ENCODE data around the gene SOX9.

The SOX9 gene

DNA sequence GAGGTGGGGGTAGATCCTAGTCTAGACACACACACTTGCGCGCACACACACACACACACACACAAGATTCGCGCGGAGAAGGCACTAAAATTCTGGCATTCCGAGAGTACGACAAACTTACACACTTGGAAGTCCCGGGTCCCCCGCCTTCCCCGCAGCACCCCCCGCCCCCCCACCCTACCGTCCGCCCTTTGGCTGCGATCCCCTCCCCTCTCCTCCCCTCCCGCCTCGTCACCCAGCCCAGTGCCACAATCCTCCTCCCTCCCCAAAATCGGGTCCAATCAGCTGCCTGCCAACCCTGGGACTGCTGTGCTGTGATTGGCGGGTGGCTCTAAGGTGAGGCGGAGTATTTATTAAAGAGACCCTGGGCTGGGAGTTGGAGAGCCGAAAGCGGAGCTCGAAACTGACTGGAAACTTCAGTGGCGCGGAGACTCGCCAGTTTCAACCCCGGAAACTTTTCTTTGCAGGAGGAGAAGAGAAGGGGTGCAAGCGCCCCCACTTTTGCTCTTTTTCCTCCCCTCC lies at the start of gene SOX9:
Gene SOX9 (plus strand): TSS at position 379 of the 522 bp plus-strand sequence. CDS start 372 bp downstream, outside the sequence.
- peak; percentile 96 for DNase-seq (ENCODE audit: low spot score)

DNA sequence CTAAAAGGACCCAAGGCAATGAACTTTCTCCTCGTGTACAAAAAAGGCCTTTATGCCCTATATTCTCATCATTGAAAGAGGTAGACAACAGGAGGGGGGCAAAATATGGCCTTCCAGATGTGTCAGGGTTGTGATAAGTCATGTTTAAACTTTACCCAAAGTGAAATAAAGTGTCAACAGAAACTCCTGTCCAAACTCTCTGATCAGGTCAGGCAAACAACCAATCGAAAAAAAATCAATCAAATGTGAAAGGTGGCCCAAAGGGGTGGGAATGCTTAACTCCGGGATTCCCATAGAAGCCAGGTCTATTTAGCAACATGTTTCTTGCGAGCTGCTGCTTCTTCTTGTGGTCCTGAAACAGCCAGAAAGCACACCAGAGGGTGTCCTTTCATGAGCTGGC lies 49.5 kb upstream of the SOX9 start:
- DNase-seq (ENCODE audit: low spot score), result no peak

DNA sequence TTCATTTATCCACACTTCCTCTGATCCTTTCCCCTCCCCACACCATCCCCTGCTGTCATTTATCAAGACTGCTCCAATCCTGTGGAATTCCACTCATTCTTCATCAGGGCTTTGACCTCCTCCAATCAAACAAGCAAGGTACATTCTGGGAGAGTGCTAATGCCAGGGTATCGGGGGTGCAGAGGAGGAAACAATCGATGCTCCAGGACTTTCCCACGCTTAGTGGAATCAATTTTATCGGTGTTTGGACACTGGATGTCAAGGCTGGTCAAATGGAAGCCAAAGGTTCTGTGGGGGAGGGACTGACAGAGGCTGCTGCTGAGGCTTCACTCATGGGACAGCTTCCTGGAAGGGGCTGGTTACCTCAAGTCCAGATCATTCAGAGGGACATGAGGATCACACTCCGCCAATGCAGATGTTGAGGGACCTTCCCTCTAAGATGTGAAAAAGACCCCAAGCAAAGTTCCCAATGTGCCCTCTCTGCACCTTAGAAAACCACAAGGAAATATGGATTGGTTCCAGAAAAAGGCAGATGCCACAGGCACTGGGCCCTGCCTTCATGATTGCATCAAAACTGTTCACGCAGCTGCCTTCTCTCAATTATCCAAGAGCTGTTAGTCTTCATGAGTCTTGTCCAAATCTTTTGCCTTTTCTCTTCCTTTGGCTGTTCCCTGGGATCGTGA lies 44.7 kb upstream of the SOX9 start:
- no peak for DNase-seq (ENCODE audit: low spot score)

DNA sequence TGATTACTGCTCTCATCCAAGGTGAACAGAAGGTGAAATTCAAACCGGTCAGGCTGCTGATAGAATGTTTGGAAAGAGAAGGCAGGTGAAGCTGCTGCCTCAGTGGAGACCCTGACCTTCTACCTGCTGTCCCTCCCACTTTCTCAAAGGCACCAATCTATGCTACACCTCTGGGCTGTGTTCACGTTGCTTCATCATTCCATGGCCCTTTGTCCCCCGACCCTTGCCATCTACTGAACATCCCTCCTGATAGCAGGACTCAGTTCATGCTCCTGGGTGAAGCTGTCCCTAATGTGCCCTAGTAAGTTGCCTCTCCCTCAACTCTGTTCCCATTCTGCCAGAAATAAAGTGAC lies 44.2 kb upstream of the SOX9 start:
- DNase-seq (ENCODE audit: low spot score), result no peak

DNA sequence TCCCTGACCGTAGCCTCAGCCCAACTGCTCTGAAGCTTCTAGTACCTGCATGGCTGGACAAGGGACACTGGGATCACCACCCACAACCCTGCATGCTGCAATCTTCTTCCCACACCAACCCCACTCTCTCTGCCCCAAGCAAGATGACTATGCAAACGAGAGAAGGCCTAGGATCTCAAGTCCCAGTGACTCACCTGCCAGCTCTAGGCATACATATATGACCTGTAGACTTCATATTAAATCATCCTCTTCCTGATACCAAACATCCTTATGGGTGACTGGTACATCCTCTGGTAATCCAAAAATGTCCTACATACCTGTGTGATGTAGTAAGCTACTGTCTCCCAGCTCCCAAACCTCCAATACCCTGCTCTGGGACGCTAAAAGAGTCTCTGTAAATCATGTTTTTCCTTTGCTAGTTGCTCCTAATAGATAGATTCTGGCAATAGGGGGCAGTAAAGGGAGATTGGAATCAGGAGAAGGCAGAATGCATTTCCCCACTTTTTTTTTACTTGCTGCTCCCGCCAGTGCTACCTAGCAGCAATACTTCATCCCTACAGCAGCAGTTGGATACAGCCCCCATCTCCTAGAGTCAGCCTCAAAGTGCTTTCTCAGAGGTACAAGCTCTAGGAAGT lies 43.4 kb upstream of the SOX9 start:
- no peak for DNase-seq (ENCODE audit: low spot score)

DNA sequence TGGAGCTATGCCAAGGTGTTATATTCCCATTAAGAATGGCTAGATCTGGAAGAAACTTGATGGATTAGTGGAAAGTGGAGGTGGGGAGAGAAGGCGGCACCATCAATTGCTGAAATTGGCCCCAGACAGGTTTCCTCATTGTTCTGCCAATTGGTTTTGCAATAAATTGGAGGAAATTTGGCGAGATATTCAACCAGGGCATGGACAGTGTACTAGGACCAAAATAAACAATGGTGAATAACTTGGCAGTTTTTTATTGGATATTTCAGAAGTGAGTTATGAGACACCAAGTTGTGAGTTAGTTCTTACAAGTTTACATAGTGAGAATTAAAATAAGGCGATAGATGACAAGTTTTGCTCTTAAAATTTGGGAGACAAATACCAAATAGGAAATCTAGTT lies 41.1 kb upstream of the SOX9 start:
- no peak for DNase-seq (ENCODE audit: low spot score)

DNA sequence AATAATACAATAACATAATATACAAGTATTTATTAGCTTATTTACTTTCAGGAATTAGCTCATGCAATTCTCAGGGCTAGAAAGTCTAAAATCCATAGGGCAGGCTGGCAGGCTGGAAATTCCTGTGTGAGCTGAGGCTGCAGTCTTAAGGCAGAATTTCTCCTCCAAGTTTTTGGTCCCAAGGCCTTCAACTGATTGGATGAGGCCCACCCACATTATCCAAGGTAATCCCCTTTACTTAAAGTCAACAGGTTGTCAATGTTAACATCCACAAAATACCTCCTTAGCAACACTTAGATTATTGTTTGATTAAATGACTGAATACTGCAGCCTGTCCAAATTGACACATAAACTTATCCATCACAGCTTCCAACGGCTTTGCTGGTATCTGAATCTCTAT lies 32.9 kb upstream of the SOX9 start:
- DNase-seq (ENCODE audit: low spot score), result no peak

DNA sequence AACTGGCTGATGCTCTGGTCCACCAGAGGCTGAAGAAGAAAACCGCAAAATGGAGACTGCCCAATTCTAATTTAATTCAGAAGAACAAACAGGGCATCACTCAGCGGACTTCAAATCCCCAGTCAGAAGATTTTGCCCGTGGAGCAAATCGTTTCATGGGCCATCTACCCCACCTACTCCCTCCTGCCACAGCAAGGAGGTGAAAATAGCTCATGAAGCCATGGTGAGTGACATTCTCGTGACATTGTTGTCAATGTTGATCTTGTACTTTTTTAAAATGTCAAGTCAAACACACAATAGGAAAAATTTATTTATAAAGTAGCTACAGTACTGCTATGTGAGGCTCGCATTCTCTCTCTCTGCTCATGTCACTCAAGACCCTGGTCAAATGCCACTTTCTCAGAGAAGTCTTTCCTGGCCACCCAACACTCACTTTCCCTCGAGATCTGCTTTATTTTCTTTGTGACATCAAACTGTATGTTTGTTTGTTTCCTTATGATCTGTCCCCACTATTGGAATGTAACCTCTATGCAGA lies 31.3 kb upstream of the SOX9 start:
- DNase-seq (ENCODE audit: low spot score), result no peak

DNA sequence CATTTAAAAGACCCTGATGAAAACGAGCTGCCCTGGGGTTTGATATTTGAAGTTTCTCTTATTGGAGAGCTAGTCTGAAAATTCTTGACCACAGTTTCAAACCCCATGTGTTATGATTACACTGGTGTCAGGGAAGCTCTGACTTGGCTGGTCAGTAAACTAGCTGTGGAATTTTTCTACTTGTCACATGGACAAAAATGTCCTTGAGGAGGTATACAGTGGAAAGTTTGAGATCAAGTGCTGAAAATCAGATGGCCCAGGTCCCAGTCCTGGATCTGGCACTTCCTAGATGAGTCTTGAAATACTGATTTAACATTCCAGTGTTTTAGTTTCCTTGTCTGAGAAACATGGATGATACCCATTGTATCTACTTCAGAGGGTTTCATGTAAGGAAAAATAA lies 30.7 kb upstream of the SOX9 start:
- no peak for DNase-seq (ENCODE audit: low spot score)

DNA sequence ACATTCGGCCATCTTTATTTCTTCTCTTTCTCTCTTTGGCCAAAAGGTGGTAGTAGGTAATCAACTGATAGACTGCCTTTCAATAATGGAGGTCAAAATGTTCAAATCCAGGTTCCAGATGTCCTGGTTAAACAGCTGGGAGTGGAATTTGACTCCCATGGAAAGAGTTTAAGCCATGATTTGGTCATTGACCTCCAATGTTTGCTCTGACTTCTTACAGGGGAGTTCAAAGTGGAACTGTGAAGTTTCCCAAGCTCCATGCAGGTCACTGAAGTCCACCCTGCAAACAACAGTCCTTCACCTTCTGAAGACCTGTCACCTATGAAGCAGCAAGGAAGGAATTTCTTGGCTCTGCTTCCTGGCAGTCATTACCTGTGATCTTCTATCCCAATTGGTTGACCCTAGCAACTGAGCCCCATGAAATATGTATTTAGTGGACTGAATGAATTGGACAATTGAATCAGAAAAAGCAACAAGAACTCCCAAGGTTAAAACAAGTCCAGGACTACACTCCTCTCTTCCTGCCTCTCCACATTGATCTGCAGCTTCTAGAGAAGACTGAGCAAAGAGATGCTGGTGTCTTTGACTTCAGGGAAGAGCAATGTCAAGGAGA lies 28.0 kb upstream of the SOX9 start:
- no peak for DNase-seq (ENCODE audit: low spot score)

DNA sequence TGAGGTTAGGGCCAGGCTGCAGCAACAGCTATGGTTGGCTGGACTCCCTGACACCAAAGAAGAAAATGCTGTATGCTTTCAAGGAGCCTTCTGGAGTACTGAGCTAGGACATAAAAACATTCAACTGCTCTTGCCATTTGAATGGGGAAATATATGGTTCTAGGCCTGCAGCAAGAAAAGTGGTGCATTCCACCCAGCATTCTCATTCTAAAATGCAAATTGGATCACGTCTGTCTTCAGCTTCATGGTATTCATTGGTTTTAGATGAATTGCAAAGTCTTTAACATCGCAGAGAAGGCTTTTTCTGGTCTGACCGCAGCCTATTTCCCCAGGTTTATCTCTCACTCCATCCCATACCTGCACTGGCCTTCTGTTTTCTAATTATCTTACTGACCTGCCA lies 27.1 kb upstream of the SOX9 start:
- no peak for DNase-seq (ENCODE audit: low spot score)

DNA sequence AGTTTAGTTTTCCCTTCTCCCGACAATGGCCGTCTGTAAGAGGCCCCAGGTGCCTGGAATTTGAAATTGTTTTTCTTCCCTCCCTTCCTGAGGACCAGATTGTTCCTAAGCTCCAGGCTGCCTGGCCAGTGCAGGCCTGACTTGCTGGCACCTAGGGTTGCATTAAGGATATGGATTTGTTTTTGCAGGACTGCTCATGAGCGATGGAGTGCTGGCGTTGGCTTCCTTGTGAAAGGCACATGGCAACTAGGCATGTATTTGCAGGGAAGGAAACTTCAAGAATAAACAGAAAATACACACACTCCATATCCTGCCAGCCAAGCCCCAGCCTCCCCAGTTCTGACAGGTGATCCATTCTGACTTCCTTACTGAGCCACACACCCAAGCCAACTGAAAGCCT lies 25.5 kb upstream of the SOX9 start:
- DNase-seq (ENCODE audit: low spot score), result no peak

DNA sequence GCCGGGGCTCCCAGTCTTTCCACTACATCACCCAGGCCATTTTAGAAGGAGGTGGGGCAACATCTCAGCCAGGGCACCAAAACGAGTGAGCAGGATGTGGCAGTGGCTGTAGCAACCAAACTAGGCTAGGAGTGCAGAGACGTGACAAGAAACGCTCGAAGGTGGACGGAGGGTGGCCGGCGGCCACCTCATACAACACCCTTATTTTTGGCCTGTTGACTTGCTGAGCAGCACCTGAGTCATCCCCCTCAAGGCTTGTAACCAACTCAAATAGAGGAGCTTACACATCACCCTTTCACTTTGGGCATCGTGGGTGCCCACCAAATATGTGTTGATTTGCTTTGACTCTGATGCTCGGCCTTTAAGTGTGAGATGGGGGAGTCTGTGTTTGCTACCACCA lies 23.7 kb upstream of the SOX9 start:
- DNase-seq (ENCODE audit: low spot score), result no peak

DNA sequence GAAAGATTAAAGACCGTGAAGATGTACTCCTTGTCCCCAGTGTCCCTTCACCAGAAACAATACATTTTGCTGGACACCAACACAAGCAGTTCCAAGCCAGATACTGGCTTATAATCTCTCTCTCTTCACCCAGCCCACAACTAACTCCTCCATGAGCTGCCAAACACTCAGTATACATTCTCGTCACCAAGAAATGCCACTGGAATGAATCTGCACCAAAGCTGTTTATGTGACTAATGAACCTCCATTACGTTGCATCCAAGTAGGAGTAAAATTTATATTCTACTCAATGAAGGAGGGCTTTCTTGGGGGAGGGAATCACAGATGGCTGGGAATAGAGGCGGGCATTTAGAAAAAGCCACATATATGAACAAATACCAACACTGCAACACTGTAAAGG lies 20.9 kb upstream of the SOX9 start:
- no peak for DNase-seq (ENCODE audit: low spot score)

DNA sequence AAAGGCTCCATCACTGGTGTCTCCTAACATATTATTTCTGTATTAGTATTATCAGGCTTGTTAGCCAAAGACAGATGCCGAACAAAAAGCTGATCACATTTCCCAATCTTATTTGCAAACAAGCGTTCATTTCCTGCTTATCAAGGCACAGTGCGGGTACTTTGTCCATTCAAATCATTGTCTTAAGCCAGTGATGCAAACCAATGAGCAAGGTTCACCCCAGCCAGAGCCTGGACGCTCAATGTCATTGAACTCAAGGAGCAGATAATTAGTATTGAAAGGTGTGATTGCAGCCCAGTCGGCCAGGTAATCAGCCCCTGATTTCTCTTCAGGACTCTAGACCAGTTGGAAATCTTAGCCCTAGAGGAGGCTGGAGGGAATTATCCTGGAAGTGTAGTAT lies 20.4 kb upstream of the SOX9 start:
- no peak for DNase-seq (ENCODE audit: low spot score)

DNA sequence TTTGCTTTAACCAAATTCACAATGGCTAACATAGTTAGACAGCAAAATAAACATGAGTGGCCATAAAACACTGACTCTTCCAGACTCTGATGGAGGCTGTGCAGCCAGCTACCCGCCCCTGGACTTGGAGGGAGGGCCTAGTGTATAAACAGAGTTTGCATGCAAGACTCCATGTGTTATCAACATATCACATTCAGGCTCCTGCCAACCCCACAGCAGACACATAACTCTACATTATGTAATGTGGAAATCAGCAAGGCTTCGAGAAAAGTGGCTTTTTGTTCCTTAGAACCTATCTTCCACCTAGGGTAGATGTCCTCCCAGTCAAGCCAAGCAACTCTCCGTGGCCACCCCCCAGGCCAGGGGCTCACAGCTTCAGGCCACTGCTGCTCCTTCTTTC lies 19.3 kb upstream of the SOX9 start:
- no peak for DNase-seq (ENCODE audit: low spot score)

DNA sequence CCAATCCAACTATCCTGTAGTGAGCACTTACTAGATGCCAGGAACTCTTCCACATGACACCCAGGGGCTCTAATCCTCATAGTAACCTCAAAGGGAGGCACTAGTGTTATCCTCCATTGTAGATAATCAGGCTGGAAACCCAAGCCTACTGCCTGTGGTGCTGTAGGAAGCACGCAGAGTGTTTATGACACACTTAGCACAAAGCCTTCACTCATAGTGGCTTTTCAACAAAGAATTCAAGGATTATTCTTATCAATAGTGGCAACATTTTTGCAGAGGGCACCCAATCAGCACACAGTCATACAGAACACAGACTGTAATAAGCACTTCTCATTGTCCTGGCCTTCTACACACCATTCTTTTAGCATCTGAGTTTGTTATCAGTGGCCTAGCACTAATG lies 18.5 kb upstream of the SOX9 start:
- no peak for DNase-seq (ENCODE audit: low spot score)

DNA sequence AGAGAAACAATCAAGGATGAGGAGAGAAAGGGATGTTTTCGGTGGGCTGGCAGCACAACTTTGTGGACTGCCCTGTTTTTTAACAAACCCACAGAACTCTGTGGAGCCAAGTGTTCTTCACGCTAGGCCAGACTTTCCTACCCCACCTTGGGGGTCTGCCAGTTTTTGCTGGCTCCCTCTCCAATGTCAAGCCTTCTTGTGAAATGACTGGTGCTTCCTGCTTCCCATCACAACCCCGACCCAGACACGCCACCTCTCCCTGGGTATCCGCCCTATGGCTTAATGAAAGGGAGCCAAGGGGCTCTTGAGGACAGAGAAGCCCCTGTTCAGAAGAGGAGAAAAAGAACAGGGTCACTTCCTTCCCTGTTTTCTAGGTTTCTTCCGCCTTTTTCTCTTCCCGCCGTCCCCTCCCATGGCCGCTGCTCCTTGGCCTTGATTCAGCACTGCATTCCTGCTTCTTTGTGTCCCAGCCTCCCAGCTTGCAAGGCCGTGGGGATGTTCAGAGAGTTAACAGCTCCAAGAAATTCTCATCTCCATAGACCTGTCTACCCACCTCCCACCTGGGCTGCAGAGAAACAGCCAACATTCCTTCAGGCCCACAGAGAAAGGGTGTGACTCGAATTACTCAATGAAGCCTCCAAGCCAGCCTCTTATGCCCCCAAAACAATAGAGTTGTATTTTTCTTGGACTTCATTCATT lies 16.5 kb upstream of the SOX9 start:
- DNase-seq (ENCODE audit: low spot score), result no peak

DNA sequence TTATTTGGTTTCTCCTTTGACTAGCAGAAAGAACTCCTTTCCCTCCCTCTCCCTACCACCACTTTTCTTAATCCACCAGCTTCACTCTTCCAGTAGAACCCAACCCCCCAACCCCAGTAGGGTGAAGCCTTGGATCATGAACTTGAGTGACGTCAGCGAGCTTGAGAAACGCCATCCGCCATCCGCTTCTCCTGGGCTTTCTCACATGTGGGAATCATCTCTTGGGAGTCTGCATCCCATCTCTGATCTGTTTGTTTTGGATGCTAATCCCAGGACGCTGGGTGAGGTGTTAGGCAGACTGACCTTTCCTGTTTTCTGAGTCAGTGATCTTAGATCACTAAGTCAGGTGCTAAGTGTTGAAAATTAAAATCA lies 16.0 kb upstream of the SOX9 start:
- DNase-seq (ENCODE audit: low spot score), result no peak

DNA sequence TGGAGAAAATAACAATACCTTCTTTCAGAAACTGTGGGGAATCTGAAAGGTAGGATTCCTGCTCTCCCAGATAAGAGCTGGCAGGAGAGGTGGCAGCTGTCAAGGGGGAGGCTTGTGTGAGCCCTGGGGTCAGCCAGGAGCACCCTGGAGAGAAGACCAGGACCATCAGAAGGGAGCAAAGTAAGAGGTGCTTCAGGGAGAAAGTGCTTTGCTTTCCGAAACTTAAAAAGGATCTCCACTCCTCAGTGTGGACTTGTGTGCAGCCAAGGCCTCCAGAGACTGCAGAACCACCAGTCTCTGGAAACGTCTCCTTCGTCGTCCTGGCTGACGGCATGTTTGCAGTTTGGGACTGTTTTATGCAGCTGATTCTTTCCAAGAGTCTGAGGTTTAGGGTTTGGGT lies 13.7 kb upstream of the SOX9 start:
- no peak for DNase-seq (ENCODE audit: low spot score)

DNA sequence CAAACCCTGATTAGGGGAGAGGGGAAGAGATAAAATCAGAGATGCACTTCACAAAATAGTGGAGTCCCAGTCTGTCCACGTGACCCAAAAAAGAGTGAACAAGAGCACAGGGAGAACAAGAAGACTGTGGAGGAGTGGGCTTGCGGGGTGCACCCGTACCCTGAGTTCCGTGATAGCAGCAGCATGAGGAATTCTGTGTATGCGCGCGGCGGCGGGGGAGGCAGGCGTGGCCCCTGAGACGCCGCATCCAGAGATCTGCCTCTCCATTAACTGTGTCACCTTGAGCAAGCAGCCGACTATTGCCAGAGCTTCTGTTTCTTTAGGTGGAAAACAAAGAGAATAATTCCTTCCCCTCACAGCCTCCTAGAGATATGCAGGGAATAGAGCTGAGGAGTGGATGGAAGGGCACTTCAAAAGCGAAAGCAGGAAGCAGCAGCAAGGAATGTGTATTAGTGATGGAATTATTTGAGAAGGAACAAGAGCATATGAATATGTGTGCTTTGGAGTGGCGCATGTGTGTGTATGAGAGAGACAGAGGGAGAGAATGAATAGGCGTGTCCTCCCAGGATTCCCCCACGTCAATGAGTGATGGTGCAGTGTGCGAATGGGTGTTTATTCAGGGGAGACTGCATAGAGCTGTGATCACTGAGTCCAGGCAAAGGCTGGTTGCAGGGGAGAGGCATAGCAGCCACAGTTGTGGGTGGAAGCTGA lies 10.4 kb upstream of the SOX9 start:
- DNase-seq (ENCODE audit: low spot score), result no peak

DNA sequence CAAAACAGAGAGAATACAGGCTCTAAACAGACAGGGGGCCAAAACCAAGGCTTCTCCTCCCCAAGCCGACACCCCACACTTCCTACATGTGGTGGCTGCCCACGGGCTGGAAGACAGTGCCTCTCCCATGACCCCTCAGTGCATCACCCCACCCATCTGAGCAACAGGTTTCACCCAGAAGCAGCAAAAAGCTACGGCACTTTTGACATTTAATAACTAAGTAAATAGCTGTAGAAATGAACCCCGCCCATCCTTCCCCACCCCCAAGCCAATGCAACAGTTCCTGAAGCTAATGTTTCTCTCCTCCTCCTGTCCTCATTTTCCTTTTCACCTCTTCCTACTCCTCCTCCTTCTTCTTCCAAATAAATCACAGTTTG lies 9.9 kb upstream of the SOX9 start:
- no peak for DNase-seq (ENCODE audit: low spot score)

Data from LoVo (cell line).